ENCODE results near the gene RNF149.
A peak's percentile ranks its signal among the peaks of the same experiment; 100 is the strongest.

Gene RNF149

DNA sequence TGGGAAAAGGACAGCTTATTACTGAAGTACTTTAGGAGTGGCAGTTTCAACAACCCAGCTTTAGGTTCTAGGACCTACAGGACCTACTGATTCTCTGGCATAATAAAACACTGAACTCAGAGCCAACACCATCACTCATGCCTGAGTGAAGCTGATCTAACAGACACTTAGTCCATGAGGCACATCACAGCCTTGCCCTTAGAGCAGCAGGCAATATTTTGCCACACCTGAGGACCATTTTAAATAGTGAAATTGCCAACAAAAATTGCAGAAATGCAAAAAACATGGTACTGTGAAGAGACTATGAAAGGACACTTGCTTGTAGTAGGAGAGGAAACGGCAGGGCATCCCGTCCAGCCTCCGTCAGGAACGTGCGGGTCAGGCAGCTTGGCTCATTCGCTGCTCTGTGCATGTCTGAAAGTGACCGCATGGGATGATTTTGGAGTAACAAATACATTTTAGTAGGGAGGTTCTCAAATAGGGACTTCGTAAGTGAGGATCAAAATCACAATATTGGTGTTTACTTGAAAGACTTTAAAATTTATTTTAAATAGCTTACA is 37.7 kb downstream of the RNF149 start:
- TF ChIP-seq, protein P1, sequence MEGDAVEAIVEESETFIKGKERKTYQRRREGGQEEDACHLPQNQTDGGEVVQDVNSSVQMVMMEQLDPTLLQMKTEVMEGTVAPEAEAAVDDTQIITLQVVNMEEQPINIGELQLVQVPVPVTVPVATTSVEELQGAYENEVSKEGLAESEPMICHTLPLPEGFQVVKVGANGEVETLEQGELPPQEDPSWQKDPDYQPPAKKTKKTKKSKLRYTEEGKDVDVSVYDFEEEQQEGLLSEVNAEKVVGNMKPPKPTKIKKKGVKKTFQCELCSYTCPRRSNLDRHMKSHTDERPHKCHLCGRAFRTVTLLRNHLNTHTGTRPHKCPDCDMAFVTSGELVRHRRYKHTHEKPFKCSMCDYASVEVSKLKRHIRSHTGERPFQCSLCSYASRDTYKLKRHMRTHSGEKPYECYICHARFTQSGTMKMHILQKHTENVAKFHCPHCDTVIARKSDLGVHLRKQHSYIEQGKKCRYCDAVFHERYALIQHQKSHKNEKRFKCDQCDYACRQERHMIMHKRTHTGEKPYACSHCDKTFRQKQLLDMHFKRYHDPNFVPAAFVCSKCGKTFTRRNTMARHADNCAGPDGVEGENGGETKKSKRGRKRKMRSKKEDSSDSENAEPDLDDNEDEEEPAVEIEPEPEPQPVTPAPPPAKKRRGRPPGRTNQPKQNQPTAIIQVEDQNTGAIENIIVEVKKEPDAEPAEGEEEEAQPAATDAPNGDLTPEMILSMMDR (IDR thresholded peaks at IDR 0.05; ENCODE audit: unreplicated experiment in 3 of 3) = no peak
- Mint-ChIP-seq H3K9me3 (no peaks in the 10 kb centered on the region), H3K36me3 (ENCODE audit: low read depth) (peaks cover 59% of the 10 kb centered on the region), H3K4me3 (no peak overlapping the region), H3K27ac (no peak overlapping the region), H3K27me3 (ENCODE audit: low read depth) (no peaks in the 10 kb centered on the region), H3K4me1 (peaks cover 26% of the 10 kb centered on the region)

DNA sequence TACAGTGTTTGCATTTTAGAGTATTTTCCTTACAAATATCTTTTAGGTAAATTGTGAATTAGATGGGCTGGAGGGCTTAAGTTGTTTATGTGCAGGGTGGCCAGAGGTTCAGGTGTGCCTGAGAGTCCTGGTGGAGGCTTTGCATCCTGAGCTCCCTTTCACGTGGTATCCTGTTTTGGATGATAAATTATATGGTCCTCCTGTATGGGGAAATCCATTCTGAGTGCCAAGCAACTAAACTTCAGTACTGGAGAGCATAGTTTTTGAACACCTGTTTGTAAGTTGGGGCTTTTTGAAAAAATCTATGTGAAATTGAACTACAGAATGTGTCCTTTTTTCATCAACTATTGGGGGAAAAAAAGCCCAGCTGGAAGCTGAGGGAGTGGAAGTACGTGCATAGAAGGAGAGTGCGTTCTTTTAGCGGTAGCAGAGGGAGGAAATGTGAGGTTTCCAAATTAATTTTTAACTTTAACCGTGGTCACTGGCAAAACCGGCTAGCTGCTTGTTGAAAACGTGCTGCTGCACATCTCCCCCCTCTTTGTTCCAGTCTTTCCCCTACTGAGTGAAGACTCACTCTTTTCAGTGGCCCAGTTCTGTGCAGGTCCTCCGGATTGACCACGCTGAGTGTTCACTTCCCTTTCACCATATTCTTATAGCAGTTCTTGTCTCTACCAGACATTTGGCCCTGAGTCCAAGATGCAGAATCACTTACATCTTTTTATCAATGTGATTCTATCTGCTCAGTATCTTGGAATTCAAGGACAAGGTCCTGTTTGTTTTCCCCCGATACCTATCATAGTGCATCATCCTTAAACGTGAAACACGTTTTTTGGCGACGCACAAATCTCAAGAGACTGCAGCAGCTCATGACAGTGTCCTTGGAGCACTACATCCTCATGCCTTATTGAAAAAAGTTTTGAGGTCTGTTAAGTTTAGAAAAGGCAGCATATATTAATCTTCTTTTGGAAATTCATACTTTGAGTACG is 40.5 kb downstream of the RNF149 start:
- Mint-ChIP-seq H3K4me3 (no peak overlapping the region), H3K27ac (peak overlapping the region; percentile 61 to 85 (median 61)), H3K9me3 (no peaks in the 10 kb centered on the region), H3K27me3 (ENCODE audit: low read depth) (no peaks in the 10 kb centered on the region), H3K36me3 (ENCODE audit: low read depth) (peaks cover 71% of the 10 kb centered on the region), H3K4me1 (peaks cover 38% of the 10 kb centered on the region)
- TF ChIP-seq, protein P1 (IDR thresholded peaks at IDR 0.05; ENCODE audit: unreplicated experiment in 3 of 3) = no peak

DNA sequence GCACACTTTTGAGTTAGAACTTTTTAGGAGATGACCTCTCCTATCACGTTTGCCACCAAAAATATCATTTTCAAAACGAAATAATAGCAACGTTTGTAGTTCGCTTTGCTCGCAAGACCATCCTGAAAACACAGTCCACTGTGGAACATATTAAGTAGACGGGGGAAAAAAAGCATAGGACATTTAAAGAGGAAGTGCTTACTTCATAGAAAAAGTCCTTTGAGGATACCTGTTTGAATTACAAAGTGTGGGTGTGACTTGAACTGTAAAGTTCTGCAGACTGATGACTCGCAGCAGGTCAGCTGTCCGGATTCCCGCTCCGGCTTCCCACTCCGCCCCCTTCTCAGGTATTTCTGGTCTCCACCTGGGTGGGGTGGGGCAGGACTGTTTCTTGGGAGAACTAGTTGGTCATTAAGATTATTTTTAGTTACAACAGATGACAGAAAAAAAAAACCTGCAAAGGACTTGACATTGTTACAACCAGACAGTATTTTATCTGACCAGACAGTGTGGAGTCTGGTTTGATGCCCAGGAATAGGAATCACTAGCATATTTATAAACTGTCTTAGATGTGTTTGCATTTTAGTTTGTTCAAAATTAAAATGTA is 42.5 kb downstream of the RNF149 start:
- Mint-ChIP-seq H3K4me1 (peaks cover 38% of the 10 kb centered on the region), H3K27ac (peak overlapping the region in 2 of 3 experiments; percentile 49 to 61), H3K27me3 (ENCODE audit: low read depth) (no peaks in the 10 kb centered on the region), H3K36me3 (ENCODE audit: low read depth) (peaks cover 69% of the 10 kb centered on the region), H3K9me3 (no peaks in the 10 kb centered on the region), H3K4me3 (no peak overlapping the region)
- TF ChIP-seq, protein P1 (IDR thresholded peaks at IDR 0.05; ENCODE audit: unreplicated experiment in 3 of 3) = no peak

DNA sequence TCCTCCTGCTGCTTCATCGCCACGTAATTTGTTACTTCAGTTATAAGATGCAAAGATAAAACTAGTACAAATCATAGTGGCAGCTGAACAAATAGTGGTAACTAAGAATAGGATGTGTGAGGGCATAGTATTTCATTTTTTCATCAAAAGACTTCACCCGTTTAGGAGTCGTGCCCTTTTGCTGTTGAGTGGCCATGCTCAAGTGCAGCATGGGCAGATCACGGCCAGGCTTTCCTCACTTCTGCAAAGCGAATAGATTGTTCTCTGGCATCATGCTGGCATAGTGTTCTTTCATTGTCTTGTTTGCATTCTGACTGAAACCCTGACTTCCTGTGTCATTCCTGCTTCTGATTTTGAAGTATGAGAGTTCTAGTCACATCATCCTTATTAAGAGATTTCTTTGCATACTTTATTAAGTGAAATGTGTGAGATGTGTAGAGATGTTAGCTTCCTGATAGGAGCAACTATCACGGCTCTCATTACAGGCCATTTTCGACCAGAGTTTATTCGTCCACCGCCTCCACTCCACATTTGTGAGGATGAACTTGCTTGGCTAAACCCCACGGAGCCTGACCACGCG is 44.1 kb downstream of the RNF149 start:
- H3K4me3 Mint-ChIP-seq = no peak overlapping the region
- H3K9me3 Mint-ChIP-seq = no peaks in the 10 kb centered on the region
- peak overlapping the region in 1 of 3 experiments; percentile 50 for H3K27ac Mint-ChIP-seq
- peaks cover 61% of the 10 kb centered on the region for H3K36me3 Mint-ChIP-seq (ENCODE audit: low read depth)
- H3K27me3 Mint-ChIP-seq (ENCODE audit: low read depth) = no peaks in the 10 kb centered on the region
- TF ChIP-seq, protein P1 (IDR thresholded peaks at IDR 0.05; ENCODE audit: unreplicated experiment in 3 of 3) = no peak
- H3K4me1 Mint-ChIP-seq = peaks cover 38% of the 10 kb centered on the region

DNA sequence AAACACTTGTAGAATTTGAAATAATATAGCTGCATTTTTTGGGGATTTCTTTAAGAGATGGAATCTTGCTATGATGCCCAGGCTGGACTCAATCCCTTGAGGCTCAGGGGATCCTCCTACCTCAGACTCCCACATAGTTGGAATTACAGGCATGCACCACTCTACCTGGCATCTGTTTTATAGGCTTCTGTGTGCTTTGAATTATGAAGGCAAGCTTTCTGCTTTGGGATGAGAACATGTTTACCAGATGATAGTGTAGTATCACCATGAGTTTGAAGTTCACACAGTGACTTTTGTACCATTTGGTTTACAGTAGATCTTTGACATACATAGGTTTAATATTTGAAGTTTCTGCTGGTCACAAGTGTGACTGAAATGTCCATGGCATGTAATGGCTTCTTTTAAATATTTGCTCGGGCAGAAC is 45.1 kb downstream of the RNF149 start:
- Mint-ChIP-seq H3K9me3 (no peaks in the 10 kb centered on the region), H3K27ac (no peak overlapping the region), H3K27me3 (ENCODE audit: low read depth) (no peaks in the 10 kb centered on the region), H3K4me3 (no peak overlapping the region), H3K4me1 (peaks cover 36% of the 10 kb centered on the region), H3K36me3 (ENCODE audit: low read depth) (peaks cover 65% of the 10 kb centered on the region)
- TF ChIP-seq, protein P1 (IDR thresholded peaks at IDR 0.05; ENCODE audit: unreplicated experiment in 3 of 3) = no peak

Data from nephron (organoid).